HG02763 (cell line): Measurements from ENCODE around the gene CRHBP.
"Not testable (repeated sequence)": the region's sequence is repeated elsewhere in the genome, so short reads cannot be mapped to it uniquely, and the experiment has no call there.

ENCODE experiments used
- ATAC-seq: cut with Tn5 transposase; IDR thresholded peaks from one replicate; pipeline ENCODE4 v1.9.1; 2021; ENCODE audit warnings: mild to moderate bottlenecking, moderate library complexity; ENCODE audit not compliant: unreplicated experiment

The CRHBP gene

GRCh38 chr5:76956033-76956432 lies 3.2 kb downstream of the CRHBP start:
- ATAC-seq: no peak

GRCh38 chr5:76958991-76959767 lies 6.3 kb downstream of the CRHBP start:
- no peak for ATAC-seq

DNA sequence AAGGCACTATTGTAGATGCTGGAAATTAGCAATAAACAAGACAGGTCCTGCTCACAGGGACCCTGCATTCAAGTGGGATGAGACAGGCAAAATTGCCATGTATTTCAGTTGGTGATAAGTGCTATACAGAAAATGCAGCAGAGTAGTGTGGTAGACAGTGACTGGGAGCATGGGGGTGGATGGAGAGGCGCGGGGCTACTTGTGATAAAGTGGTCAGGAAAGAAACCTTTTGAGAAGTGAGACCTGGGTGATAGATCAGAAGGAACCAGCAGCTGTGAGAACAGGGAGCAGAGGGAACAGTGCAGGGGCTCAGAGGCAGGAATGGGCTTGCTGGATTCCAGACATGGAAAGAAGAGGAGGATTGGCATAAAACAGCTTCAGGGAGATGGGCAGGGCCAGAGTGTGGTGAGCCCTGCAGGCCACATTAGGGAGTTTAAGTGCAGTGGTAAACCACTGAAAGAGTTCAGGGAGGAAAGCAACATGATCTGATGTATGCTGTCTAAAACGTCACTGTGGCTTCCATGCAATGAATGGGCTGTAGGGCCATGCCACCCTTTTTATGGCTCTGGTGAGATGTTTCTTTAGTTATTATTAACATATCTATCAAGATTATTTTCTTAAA lies 7.3 kb downstream of the CRHBP start:
- no peak for ATAC-seq

DNA sequence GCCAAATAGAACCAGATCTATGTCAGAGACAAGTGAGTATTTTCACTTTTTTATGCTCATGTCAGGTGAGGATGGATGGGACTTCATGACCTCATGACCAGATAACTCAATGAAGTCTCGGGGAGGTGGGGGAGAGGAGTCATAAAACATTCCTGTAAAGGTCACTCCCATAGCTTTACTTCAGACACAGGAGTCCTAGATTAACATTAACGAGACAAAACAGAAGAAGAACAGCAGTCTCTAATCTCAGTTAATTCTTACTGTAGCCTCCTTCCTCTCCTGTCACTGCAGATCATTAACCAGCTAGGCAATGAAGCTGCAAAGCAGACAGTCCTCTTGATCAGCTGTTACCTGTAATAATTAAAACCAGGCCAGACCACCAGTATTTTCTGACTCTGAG lies 11.2 kb downstream of the CRHBP start:
- no peak for ATAC-seq

- ATAC-seq: no peak
These were observed 18.7 kb downstream of the CRHBP start for GRCh38 chr5:76971511-76971910.

DNA sequence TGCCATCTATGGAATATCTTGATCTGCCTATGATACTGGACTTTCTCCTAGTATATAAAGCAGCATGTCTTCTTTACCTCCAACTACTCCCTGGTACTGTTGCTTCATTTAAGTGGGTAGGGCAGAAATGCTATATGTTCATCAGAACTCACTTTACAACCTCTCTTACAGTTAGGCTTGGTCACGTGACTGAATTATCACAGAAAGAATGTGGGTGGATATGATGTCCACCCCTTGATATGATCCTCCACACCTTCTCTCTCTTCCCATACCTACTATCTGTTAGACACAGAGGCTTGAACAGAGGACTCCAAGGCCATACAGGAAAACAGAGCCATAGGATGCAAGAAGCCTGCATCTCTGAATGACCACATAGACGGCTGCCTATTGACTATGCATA lies 19.8 kb downstream of the CRHBP start:
- no peak for ATAC-seq

DNA sequence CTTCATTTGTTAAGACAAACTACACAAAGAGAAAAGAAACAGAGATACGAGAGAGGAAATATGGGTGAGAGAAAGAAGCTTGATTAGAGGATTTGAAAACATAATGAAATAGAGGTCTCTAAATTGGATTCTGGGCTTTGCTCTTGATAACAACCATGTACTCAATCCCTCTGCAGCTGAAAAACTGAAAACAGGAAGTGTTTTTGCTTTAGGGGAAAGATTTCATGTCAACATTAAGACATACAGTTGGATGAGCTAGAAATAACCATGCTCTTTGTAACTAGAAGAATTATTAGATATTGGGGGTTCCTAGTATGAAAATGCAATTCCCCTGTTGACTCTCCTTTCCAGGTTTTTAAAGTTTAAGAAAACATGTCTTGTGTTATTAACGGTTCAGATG lies 21.9 kb downstream of the CRHBP start:
- ATAC-seq: no peak

DNA sequence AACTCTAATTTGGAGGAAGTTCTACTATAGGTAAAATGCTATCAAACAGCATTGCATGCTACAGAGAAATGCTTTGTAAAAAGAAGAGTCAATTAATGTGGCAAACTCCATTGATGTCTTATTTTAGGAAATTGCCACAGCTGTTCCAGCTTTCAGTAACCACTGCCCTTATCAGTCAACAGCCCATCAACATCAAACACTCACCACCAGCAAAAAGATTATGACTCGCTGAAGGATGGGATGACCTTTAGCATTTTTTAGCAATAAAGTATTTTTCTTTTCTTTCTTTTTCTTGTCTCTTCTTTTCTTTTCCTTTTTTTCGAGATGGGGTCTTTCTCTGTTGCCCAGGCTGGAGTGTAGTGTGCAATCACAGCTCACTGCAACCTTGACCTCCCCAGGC lies 26.0 kb downstream of the CRHBP start:
- no peak for ATAC-seq

GRCh38 chr5:76980518-76981144 lies 27.8 kb downstream of the CRHBP start:
- no peak for ATAC-seq

DNA sequence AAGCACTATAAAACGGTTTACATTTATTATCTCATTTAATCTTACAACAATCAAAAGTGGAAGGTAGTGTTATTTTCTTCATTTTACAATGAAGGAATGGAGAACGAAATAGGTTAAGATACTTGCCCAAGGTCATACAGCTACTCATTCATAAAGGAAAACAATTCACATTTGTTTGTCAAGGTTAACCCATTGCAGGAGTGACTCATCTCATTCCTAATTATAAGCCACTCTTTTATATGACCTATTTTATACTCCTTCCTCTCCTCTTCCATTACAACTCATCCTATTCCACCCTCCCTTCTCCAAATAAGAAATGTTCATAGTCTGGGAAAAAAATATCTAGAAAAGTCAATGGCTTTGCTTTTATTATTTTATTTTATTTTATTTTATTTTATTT lies 29.6 kb downstream of the CRHBP start:
- no peak for ATAC-seq

DNA sequence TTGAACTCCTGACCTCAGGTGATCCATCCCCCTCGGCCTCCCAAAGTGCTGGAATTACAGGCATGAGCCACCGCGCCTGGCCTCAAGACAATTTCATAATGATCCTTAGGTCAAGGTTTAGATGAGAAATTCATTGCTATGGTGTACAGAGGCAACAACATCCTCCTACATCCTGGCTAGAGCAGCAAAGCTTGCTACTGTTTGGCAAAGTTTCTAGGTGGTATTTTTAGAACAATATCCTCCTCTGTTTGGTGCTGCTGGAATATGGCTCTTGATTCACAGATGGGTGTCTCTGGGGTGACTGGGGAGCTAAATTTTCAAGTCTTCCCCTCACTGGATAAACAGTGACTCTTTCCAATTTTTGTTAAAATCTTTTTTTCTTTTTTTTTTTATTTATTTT lies 30.6 kb downstream of the CRHBP start:
- no peak for ATAC-seq

GRCh38 chr5:76986825-76987526 lies 34.1 kb downstream of the CRHBP start:
- ATAC-seq: no peak

DNA sequence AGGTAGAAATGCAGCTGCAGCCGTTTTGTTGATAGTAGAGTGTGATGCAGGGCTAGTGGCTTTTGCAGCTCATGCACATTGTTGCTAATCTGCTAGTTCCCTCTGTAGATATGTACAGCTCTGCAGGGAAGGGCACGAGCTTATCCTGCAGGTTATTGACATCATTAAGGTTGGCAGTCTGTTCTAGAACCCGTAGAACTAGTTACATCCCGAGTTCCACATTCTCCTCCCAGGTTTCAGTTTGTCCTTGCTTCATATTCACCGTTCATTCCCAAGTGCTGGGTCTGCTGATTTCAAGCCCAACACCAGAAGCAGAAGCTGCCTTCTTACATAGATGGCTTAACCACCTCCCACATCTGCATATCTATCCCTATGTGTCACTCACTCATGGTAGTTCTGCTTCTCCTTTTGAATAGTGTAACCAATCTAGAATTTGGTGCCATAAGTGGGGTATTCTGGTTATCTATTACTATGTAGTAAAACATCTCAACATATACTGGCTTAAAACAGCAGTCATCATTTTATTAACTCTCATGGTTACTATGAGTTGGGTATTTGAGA lies 38.1 kb downstream of the CRHBP start:
- no peak for ATAC-seq

GRCh38 chr5:76993436-76993835 lies 40.6 kb downstream of the CRHBP start:
- ATAC-seq: not testable (repeated sequence)

- no peak for ATAC-seq
These were observed 41.5 kb downstream of the CRHBP start for GRCh38 chr5:76994337-76994736.

GRCh38 chr5:76998251-76998650 lies 45.4 kb downstream of the CRHBP start:
- not testable (repeated sequence) for ATAC-seq

GRCh38 chr5:76999451-76999850 lies 46.6 kb downstream of the CRHBP start:
- no peak for ATAC-seq

GRCh38 chr5:77003246-77003645 lies 50.4 kb downstream of the CRHBP start:
- ATAC-seq: no peak

DNA sequence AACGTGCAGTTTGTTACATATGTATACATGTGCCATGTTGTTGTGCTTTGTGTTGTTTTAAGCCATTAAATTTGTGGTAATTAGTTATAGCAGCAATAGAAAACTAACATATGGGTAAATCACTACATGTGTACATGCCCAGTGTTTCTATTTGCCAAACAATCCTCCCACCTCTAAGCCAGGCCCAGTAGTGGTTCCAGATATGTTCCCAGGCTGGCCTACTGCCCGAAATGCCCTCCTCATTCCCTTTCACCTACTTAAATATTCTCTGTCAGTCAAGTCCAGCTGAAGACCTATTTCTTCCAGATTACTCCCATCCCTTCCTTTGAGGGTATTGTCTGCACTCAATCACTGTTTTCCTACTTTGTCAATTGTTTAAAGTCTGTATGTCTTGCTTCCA lies 53.3 kb downstream of the CRHBP start:
- no peak for ATAC-seq

- no peak for ATAC-seq
These were observed 55.6 kb downstream of the CRHBP start for GRCh38 chr5:77008413-77008812.

DNA sequence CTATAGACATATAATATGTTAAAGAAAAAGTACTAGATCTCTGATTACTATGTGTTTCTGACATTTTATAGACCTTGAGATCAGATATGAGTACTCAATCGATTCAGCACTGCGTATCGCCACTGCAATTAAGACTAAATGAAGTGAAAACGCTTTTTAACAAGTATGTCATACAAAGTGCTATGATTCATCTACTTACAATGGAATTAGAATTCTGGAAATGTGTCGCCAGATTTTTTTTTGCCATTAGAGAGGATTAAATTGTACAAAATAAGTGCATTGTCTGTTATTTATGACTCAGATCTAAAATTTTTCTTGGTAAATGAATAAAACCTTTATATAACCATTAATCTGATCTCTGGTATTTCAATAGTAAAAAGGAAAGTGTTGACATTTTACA lies 57.4 kb downstream of the CRHBP start:
- no peak for ATAC-seq
